ENCODE measurements around the gene SIN3A.
"Not testable (repeated sequence)": the region's sequence is repeated elsewhere in the genome, so short reads cannot be mapped to it uniquely, and the experiment has no call there.

The SIN3A gene

DNA sequence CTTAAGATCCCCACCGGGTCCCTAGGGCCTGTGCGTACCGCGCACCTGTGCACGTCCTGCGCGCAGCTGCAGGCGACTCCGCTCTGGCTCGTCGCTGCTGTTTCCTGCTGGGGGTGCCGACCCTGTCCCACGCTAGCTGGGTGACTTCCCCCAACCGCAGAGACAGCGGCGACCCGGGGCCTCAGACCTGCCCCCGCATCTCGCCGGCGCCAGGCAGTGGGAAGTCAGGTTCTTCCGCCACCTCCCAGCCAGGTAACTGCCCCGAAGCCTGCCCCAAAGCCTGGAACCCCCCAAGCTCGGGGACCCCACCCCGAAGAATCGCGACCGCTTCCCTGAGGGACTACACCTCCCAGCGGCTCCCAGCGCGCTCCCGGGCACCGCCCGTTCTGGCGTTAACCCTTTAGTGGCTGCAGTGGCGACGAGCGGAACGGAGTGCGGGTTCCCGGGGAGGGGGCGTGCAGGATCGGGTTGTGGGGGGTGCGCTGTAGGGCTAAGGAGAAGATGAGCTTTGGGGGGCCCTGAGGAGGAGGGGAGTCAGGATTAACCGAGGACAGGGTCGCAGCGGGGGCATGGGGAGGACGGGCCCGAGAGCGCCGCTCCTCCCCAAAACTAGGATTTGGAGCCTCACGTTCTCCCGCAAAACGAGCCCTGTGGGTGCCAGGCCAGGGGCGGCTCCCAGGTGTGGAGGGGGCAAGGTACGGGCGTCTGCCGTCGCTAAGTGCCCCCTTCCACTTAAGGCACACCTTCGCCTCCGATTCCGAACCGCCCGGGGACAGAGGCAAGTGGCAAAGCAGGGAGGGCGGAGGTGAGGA is 104.1 kb downstream of the SIN3A start:
- TF ChIP-seq, protein P1, sequence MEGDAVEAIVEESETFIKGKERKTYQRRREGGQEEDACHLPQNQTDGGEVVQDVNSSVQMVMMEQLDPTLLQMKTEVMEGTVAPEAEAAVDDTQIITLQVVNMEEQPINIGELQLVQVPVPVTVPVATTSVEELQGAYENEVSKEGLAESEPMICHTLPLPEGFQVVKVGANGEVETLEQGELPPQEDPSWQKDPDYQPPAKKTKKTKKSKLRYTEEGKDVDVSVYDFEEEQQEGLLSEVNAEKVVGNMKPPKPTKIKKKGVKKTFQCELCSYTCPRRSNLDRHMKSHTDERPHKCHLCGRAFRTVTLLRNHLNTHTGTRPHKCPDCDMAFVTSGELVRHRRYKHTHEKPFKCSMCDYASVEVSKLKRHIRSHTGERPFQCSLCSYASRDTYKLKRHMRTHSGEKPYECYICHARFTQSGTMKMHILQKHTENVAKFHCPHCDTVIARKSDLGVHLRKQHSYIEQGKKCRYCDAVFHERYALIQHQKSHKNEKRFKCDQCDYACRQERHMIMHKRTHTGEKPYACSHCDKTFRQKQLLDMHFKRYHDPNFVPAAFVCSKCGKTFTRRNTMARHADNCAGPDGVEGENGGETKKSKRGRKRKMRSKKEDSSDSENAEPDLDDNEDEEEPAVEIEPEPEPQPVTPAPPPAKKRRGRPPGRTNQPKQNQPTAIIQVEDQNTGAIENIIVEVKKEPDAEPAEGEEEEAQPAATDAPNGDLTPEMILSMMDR (IDR thresholded peaks at IDR 0.05; ENCODE audit: low read depth, low read length) = no peak
- no peak for DNase-seq (ENCODE audit: extremely low read depth, low read depth)

DNA sequence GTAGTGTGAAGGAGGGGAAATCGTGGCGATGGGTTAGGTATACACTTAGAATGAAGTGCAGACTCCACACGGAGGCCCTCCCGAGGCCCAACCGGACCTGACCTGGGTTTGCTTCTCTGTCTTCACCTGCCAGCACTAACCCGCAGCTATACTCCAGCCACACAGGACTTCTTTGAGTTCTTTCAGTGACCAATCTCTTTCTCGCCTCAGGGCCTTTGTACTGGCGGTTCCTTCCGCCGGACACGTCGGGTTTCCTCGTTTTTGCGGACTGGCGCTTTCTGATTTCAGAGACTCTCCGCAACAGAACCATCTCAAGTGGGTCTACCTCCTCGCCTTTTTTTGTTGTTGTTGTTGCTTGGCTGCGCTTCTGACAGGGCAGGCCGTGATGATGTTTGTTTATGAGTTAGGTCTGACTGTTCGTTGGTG is 104.7 kb downstream of the SIN3A start, which contains the start of gene NEIL1:
NEIL1 (plus strand) TSS at position 244 of the 426 bp plus-strand sequence. CDS start 1,867 bp downstream, outside the sequence.
- DNase-seq (ENCODE audit: extremely low read depth, low read depth) = no peak

DNA sequence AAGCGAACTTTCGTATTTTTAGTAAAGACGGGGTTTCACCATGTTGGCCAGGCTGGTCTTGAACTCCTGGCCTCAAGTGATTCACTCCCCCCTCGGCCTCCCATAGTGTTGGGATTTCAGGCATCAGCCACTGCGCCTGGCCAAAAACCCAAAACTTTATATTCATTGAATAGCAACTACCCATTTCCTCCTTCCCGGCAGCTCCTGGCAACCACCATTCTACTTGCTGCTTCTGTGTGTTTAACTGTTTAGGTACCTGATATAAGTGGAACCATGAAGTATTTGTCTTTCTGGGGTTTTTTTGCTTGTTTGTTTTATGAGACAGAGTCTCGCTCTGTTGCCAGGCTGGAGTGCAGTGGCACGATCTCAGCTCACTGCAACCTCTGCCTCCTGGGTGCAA is 107.5 kb downstream of the SIN3A start:
- not testable (repeated sequence) for DNase-seq (ENCODE audit: extremely low read depth, low read depth)

More for the DNA sequence above, 104.7 kb downstream of the SIN3A start, which contains the start of gene NEIL1:
- TF ChIP-seq, protein P1 (IDR thresholded peaks at IDR 0.05; ENCODE audit: low read depth, low read length) = no peak

DNA sequence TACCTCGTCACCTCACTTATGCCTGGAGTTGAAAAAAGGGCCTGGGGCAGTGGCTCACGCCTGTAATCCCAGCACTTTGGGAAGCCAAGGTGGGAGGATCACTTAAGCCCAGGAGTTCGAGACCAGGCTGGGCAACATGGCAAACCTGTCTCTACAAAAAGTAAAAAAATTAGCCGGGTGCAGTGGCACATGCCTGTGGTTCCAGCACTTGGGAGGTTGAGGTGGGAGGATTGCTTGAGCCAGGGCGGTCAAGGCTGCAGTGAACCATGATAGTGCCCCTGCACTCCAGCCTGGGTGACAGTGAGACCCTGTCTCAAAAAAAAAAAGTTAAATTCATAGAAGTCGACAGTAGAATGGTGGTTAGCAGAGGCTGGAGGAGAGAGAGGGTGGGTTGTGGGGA is 109.3 kb downstream of the SIN3A start:
- TF ChIP-seq, protein P1 (IDR thresholded peaks at IDR 0.05; ENCODE audit: low read depth, low read length) = no peak
- DNase-seq (ENCODE audit: extremely low read depth, low read depth) = no peak

DNA sequence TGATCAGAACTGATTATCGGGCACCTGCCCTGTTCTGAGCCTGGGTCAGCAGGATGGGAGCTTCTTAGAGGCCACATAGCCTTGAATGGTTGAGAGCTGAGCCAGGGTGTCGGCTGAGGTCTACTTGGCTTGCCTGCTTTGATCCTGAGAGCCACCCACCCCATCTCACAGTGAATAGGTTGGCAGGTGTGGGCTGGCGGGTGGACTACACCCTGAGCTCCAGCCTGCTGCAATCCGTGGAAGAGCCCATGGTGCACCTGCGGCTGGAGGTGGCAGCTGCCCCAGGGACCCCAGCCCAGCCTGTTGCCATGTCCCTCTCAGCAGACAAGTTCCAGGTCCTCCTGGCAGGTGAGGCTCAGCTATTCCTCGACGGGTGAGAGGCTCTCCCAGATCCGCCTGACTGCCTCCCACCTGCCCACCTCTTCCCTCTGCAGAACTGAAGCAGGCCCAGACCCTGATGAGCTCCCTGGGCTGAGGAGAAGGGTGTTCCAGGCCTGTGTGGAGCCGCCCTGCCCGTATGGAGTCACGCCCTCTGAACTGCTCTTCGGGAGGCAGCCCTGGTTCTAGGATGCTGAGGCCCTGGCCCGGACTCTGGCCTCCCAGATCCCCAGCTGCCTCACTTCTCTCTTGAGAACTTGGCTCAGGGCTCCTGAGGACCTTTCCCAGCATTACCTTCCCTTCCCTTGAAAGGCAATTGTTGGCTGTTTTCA is 111.8 kb downstream of the SIN3A start:
- DNase-seq (ENCODE audit: extremely low read depth, low read depth) = no peak
- TF ChIP-seq, protein P1 (IDR thresholded peaks at IDR 0.05; ENCODE audit: low read depth, low read length) = no peak

DNA sequence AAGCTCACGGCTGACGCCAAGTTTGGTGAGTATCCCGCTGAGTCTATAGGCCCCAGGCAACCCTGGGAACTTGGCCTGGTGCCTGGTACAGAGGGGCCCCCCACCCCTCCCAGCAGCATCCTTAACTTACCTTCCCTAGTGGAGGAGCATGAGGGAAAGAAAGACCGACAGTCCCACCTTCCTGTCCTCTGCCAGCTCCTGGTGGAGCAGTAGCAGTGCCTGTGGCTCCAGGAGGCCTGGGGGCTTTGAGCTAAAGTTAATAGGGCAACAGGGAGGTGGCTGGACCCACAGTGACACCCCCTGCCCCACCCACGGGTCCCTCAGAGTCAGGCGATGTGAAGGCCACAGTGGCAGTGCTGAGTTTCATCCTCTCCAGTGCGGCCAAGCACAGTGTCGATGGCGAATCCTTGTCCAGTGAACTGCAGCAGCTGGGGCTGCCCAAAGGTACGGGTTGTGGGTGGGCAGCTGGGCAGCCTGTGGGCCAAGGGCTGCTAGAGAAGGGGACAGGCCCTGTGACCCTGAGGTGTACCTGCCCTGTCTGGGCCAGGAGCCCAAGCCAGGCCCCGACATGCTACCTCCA is 112.7 kb downstream of the SIN3A start:
- no peak for DNase-seq (ENCODE audit: extremely low read depth, low read depth)
- TF ChIP-seq, protein P1 (IDR thresholded peaks at IDR 0.05; ENCODE audit: low read depth, low read length) = no peak

DNA sequence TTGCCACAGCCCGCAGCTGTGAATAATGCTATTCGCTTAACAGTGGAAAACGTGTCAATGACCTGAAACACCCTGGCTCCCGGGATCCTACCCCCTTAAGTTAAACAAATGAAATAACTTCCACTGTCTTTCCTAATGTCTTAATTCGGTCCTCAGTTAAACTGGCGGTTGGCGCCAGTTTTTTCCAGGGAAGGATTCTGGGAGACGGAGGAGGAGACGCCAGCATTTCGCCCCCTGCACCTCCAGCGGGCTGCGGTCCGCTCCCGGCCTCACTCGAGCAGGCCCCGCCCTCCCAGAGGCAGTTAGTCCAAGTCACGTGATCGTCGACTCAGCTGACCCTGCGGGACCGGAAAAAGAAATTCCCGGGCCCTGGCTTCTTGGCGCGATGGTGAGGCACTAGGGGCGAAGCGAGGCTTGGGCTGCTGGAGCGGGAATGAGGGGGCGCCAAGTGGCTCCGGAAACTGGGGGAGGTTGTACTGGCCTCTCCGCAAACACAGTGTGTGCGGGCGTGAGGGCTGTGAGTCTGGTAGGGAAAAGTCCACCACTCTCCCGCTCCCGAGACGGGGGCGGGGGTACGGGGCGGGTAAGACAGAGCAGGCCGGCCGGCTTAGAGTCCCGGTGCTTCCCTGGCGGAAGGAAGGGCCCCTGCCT is 115.7 kb downstream of the SIN3A start, which contains the start of gene COMMD4:
COMMD4 (plus strand) TSS at position 359 of the 651 bp plus-strand sequence; CDS start at position 386, 27 bp downstream.
- DNase-seq (ENCODE audit: extremely low read depth, low read depth) = peak; percentile 86
- TF ChIP-seq, protein P1 (IDR thresholded peaks at IDR 0.05; ENCODE audit: low read depth, low read length) = no peak

Data from AG09319 (cell line).